ENCODE results near the gene UBE2F. TPM values are rescaled to one million over a fixed set of nuclear protein-coding genes. Genes with fewer than 3 reads are reported as not detected.
A peak's percentile ranks its signal among the peaks of the same experiment; 100 is the strongest.
"Not testable (repeated sequence)": the region's sequence is repeated elsewhere in the genome, so short reads cannot be mapped to it uniquely, and the experiment has no call there.

Gene UBE2F
- total and polyA plus RNA-seq, 3 experiments from 2014 or later, result 65.8 to 70.7 (median 68.8) TPM

DNA sequence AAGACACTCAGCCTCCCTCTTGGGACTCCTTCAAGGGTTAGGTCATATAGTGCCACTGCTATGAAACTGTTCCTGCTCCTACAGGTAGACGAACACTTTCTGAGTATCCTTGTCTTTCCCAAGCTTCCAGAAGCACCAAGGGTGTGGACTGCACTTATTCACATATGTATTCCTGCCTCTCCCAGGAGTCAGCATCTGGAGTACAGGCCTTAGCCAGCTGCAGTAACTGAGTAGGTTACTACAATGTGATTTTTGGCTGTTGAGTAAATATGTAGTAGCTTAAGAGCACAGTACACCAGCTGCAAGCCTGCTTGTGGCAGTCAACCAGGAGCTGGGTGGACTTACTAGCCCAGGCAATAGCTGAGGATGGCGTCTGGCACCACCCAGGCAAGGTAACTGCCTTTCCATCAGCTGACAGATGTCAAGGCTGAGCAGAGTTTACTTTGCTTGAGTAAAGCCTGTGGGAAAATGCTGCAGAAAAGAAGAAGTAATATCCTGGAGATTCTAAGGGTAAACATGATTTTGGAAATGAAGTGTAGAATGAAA lies 80.0 kb downstream of the UBE2F start:
- ChIA-PET POLR2A (no interaction called here), CTCF (no interaction called here)
- H3K27me3 Mint-ChIP-seq, result peaks cover 0 to 3% of the 10 kb centered on the region in 2 donors
- Histone ChIP-seq H3K36me3 (ENCODE audit: insufficient read depth, low read length) (no peaks in the 10 kb centered on the region), H3K9me3 (ENCODE audit: low read length) (peaks cover 6% of the 10 kb centered on the region), H3K27ac (ENCODE audit: low read depth, low read length) (no peak overlapping the region), H3K27me3 (ENCODE audit: insufficient read depth, low read length, poor library complexity, severe bottlenecking) (no peaks in the 10 kb centered on the region), H3K4me1 (ENCODE audit: insufficient read depth, low read length) (no peaks in the 10 kb centered on the region), H3K4me3 (ENCODE audit: low read length) (no peak overlapping the region)
- H3K36me3 Mint-ChIP-seq, result peaks cover 16 to 30% (median 25%) of the 10 kb centered on the region in 3 donors
- peaks cover 0 to 1% (median 0%) of the 10 kb centered on the region in 3 donors for H3K4me1 Mint-ChIP-seq
- H3K4me3 Mint-ChIP-seq, result no peak overlapping the region
- no peak for DNase-seq
- H3K9me3 Mint-ChIP-seq, result peaks cover 10 to 23% (median 13%) of the 10 kb centered on the region in 5 donors
- peak overlapping the region in 1 of 8 donors; percentile 21 for H3K27ac Mint-ChIP-seq

- Histone ChIP-seq H3K36me3 (ENCODE audit: insufficient read depth, low read length) (no peaks in the 10 kb centered on the region), H3K27ac (ENCODE audit: low read depth, low read length) (no peak overlapping the region), H3K27me3 (ENCODE audit: insufficient read depth, low read length, poor library complexity, severe bottlenecking) (no peaks in the 10 kb centered on the region), H3K9me3 (ENCODE audit: low read length) (peaks cover 5% of the 10 kb centered on the region), H3K4me3 (ENCODE audit: low read length) (no peak overlapping the region), H3K4me1 (ENCODE audit: insufficient read depth, low read length) (no peaks in the 10 kb centered on the region)
- H3K27ac Mint-ChIP-seq, result no peak overlapping the region
- peaks cover 5 to 9% (median 7%) of the 10 kb centered on the region in 3 donors for H3K4me1 Mint-ChIP-seq
- POLR2A ChIA-PET, result no interaction called here
- peaks cover 6 to 8% (median 7%) of the 10 kb centered on the region in 5 donors for H3K9me3 Mint-ChIP-seq
- CTCF ChIA-PET, result no interaction called here
- H3K27me3 Mint-ChIP-seq, result peaks cover 18 to 33% of the 10 kb centered on the region in 2 donors
- H3K4me3 Mint-ChIP-seq, result no peak overlapping the region
- peaks cover 0 to 6% (median 0%) of the 10 kb centered on the region in 3 donors for H3K36me3 Mint-ChIP-seq
- no peak for DNase-seq
Measured at GRCh38 chr2:238053191-238053776, 86.5 kb downstream of the UBE2F start.

- Histone ChIP-seq H3K27ac (ENCODE audit: low read depth, low read length) (no peak overlapping the region), H3K27me3 (ENCODE audit: insufficient read depth, low read length, poor library complexity, severe bottlenecking) (no peaks in the 10 kb centered on the region), H3K4me1 (ENCODE audit: insufficient read depth, low read length) (peaks cover 12% of the 10 kb centered on the region), H3K9me3 (ENCODE audit: low read length) (no peaks in the 10 kb centered on the region), H3K4me3 (ENCODE audit: low read length) (no peak overlapping the region), H3K36me3 (ENCODE audit: insufficient read depth, low read length) (no peaks in the 10 kb centered on the region)
- Mint-ChIP-seq H3K4me1 (peaks cover 15 to 26% (median 19%) of the 10 kb centered on the region in 3 donors), H3K9me3 (peaks cover 0 to 2% (median 0%) of the 10 kb centered on the region in 5 donors), H3K27me3 (peaks cover 20 to 33% of the 10 kb centered on the region in 2 donors), H3K36me3 (peaks cover 0 to 3% (median 0%) of the 10 kb centered on the region in 3 donors), H3K27ac (no peak overlapping the region), H3K4me3 (peak overlapping the region in 1 of 7 donors; percentile 38)
- ChIA-PET CTCF (no interaction called here), POLR2A (no interaction called here)
- DNase-seq, result no peak
Measured at GRCh38 chr2:238055841-238056240, 89.0 kb downstream of the UBE2F start.

GRCh38 chr2:238057696-238058575 lies 91.1 kb downstream of the UBE2F start:
- CTCF ChIA-PET; DNase-seq; H3K4me3 ChIP-seq (ENCODE audit: low read length); H3K9me3 ChIP-seq (ENCODE audit: low read length); H3K27ac ChIP-seq (ENCODE audit: low read depth, low read length); POLR2A ChIA-PET; H3K36me3 ChIP-seq (ENCODE audit: insufficient read depth, low read length); H3K9me3 Mint-ChIP-seq; H3K36me3 Mint-ChIP-seq; H3K27me3 ChIP-seq (ENCODE audit: insufficient read depth, low read length, poor library complexity, severe bottlenecking): not testable (repeated sequence)
- Mint-ChIP-seq H3K4me3 (peak overlapping the region in 6 of 7 donors; percentile 13 to 83 (median 52)), H3K27me3 (peaks cover 18 to 26% of the 10 kb centered on the region in 2 donors), H3K27ac (peak overlapping the region in 2 of 8 donors; percentile 23 to 47), H3K4me1 (peaks cover 27 to 43% (median 34%) of the 10 kb centered on the region in 3 donors)
- H3K4me1 ChIP-seq (ENCODE audit: insufficient read depth, low read length), result peaks cover 21% of the 10 kb centered on the region

- Histone ChIP-seq H3K4me1 (ENCODE audit: insufficient read depth, low read length) (peaks cover 21% of the 10 kb centered on the region), H3K27ac (ENCODE audit: low read depth, low read length) (no peak overlapping the region), H3K4me3 (ENCODE audit: low read length) (peak overlapping the region; percentile 92), H3K36me3 (ENCODE audit: insufficient read depth, low read length) (no peaks in the 10 kb centered on the region), H3K27me3 (ENCODE audit: insufficient read depth, low read length, poor library complexity, severe bottlenecking) (no peaks in the 10 kb centered on the region), H3K9me3 (ENCODE audit: low read length) (no peaks in the 10 kb centered on the region)
- Mint-ChIP-seq H3K9me3 (peaks cover 0 to 2% (median 0%) of the 10 kb centered on the region in 5 donors), H3K36me3 (peaks cover 0 to 13% (median 0%) of the 10 kb centered on the region in 3 donors), H3K4me1 (peaks cover 28 to 56% (median 42%) of the 10 kb centered on the region in 3 donors), H3K27me3 (peaks cover 14 to 17% of the 10 kb centered on the region in 2 donors), H3K27ac (peak overlapping the region in 5 of 8 donors; percentile 70 to 95 (median 88)), H3K4me3 (peak overlapping the region; percentile 80 to 97 (median 92))
- ChIA-PET POLR2A (interaction anchor here (0.6 kb wide), 1 partner anchor 178 kb away, joined by 5 read pairs; no protein-coding TSS in a partner anchor), CTCF (no interaction called here)
- no peak for DNase-seq
Measured at GRCh38 chr2:238059505-238059904, 92.7 kb downstream of the UBE2F start.

GRCh38 chr2:238060096-238060541 lies 93.3 kb downstream of the UBE2F start:
- H3K27me3 Mint-ChIP-seq, result peaks cover 14 to 17% of the 10 kb centered on the region in 2 donors
- peaks cover 2% of the 10 kb centered on the region for H3K36me3 ChIP-seq (ENCODE audit: insufficient read depth, low read length)
- ChIA-PET POLR2A (no interaction called here), CTCF (no interaction called here)
- no peaks in the 10 kb centered on the region for H3K9me3 ChIP-seq (ENCODE audit: low read length)
- H3K27me3 ChIP-seq (ENCODE audit: insufficient read depth, low read length, poor library complexity, severe bottlenecking), result no peaks in the 10 kb centered on the region
- peaks cover 0 to 2% (median 0%) of the 10 kb centered on the region in 5 donors for H3K9me3 Mint-ChIP-seq
- peak overlapping the region; percentile 86 for H3K27ac ChIP-seq (ENCODE audit: low read depth, low read length)
- H3K36me3 Mint-ChIP-seq, result peaks cover 0 to 18% (median 2%) of the 10 kb centered on the region in 3 donors
- peaks cover 28 to 61% (median 44%) of the 10 kb centered on the region in 3 donors for H3K4me1 Mint-ChIP-seq
- peak overlapping the region; percentile 55 to 97 (median 92) for H3K27ac Mint-ChIP-seq
- peak overlapping the region; percentile 80 to 97 (median 92) for H3K4me3 Mint-ChIP-seq
- H3K4me1 ChIP-seq (ENCODE audit: insufficient read depth, low read length), result peaks cover 21% of the 10 kb centered on the region
- DNase-seq, result peak in 1 of 5 donors; percentile 6
- H3K4me3 ChIP-seq (ENCODE audit: low read length), result peak overlapping the region; percentile 92

GRCh38 chr2:238060542-238061314 lies 93.9 kb downstream of the UBE2F start, which contains the start of gene SCLY:
TSS of gene SCLY (plus strand) at chr2:238061001. CDS start at chr2:238061055, 54 bp downstream.
- Histone ChIP-seq H3K4me1 (ENCODE audit: insufficient read depth, low read length) (peaks cover 21% of the 10 kb centered on the region), H3K27ac (ENCODE audit: low read depth, low read length) (peak within 1 kb of the TSS; percentile 86), H3K27me3 (ENCODE audit: insufficient read depth, low read length, poor library complexity, severe bottlenecking) (no peaks in the 10 kb centered on the region), H3K9me3 (ENCODE audit: low read length) (no peaks in the 10 kb centered on the region), H3K4me3 (ENCODE audit: low read length) (peak within 1 kb of the TSS; percentile 92), H3K36me3 (ENCODE audit: insufficient read depth, low read length) (peaks cover 3% of the 10 kb centered on the region)
- ChIA-PET POLR2A (interaction anchor here (0.7 kb wide), 1 partner anchor 8 kb away, joined by 4 read pairs; no protein-coding TSS in a partner anchor), CTCF (no interaction called here)
- peak; percentile 94 to 98 (median 97) for DNase-seq
- Mint-ChIP-seq H3K36me3 (peaks cover 0 to 20% (median 5%) of the 10 kb centered on the region in 3 donors), H3K27me3 (peaks cover 10 to 16% of the 10 kb centered on the region in 2 donors), H3K4me3 (peak within 1 kb of the TSS; percentile 80 to 97 (median 92)), H3K4me1 (peaks cover 28 to 63% (median 45%) of the 10 kb centered on the region in 3 donors), H3K9me3 (peaks cover 0 to 2% (median 0%) of the 10 kb centered on the region in 5 donors), H3K27ac (peak within 1 kb of the TSS; percentile 70 to 98 (median 92))
